Right lobe of liver (tissue), 6 donors: ENCODE results near the gene TMSB10. TPM values are rescaled to one million over a fixed set of nuclear protein-coding genes. Genes with fewer than 3 reads are reported as not detected.
A peak's percentile ranks its signal among the peaks of the same experiment; 100 is the strongest.

Source experiments
- ATAC-seq, 4 donors: fragments of 200-7000 bp; cut with Tn5 transposase; one replicate each; pipeline ENCODE4 v1.9.1; 2020; ENCODE audit warnings: mild to moderate bottlenecking in 4 of 4, moderate library complexity in 4 of 4
- DNase-seq, 3 donors: peaks; one replicate each; pipeline ENCODE4 v3.0.0-alpha.2; 2020
- H3K27ac ChIP-seq, 3 donors: fragments of 200-600 bp; one replicate each; pipeline ENCODE4 v1.8.0; 2022
- H3K27me3 ChIP-seq, 2 donors: fragments of 200-600 bp; one replicate each; pipeline ENCODE4 v1.8.0; 2022
- H3K36me3 ChIP-seq, 4 donors: fragments of 200-600 bp; sonication (generic) in 1 of 4; one replicate each; pipeline versions ENCODE4 v1.5.1 to v1.8.0; 2017 to 2022; ENCODE audit warnings: control low read depth in 1 of 4
- H3K4me1 ChIP-seq, 4 donors: fragments of 200-600 bp; sonication (generic) in 1 of 4; one replicate each; pipeline versions ENCODE4 v1.5.1 to v1.8.0; 2017 to 2022; ENCODE audit warnings: control low read depth in 1 of 4
- H3K4me3 ChIP-seq, 3 donors: fragments of 200-600 bp; one replicate each; pipeline ENCODE4 v1.8.0; 2022
- H3K9me3 ChIP-seq, 4 donors: fragments of 200-600 bp; sonication (generic) in 1 of 4; one replicate each; pipeline versions ENCODE4 v1.5.1 to v1.8.0; 2017 to 2022; ENCODE audit warnings: control low read depth in 1 of 4
- CTCF ChIP-seq, 4 donors: fragments of 200-600 bp in 3 of 4; fragments of 450-650 bp in 1 of 4; IDR thresholded peaks; one replicate each; pipeline versions ENCODE4 v1.5.1 to v1.8.0; 2016 to 2022; ENCODE audit warnings: antibody characterized with exemption in 4 of 4, mild to moderate bottlenecking in 2 of 4
- POLR2A ChIP-seq: fragments of 450-650 bp; IDR thresholded peaks from one replicate; pipeline ENCODE4 v1.6.1; 2017; ENCODE audit warnings: antibody characterized with exemption, mild to moderate bottlenecking
- WGBS: methylation state at CpG from one replicate; pipeline ENCODE4 v1.1.6; 2018; ENCODE audit warnings: low coverage, low lambda C conversion rate; ENCODE audit not compliant: insufficient coverage; ENCODE audit errors: missing lambda C conversion rate; 5-methylcytosine and 5-hydroxymethylcytosine counted together
- intact Hi-C, 2 donors: fragments of 100-400 bp; cut with DNase I; formaldehyde crosslinking; loops; one replicate each; pipeline versions ENCODE4 v1.11.2 to v1.14.1; 2022
- total RNA-seq, 6 experiments: library from RNA; depleted of rRNA in 2 of 6; stranded (reverse); fragments of >200 nt in 2 of 6; fragmentation: NEBNext Ultra II Directional in 3 of 6; extraction: Animal tissue kit (Norgen Biotek cat#: 25700) in 3 of 6; gene quantifications; one replicate each; pipeline versions ENCODE4 v1.1.0 to v1.2.4, GENCODE V29; 2016 to 2023
- donor health status: DM: no; HTN: yes; CAD: no.
- donor health status: DM: no; HTN: no; CAD: no.
- donor health status: DM: no; HTN: no; CAD: no.
- donor health status: DM: no; HTN: yes; CAD: no.
- donor health status: DM: no; HTN: yes; CAD: no.

Gene TMSB10
- total RNA-seq, 6 experiments from 2014 or later: 77.3 to 814 (median 270) TPM

- 67% methylated on average over 1 of the region's 2 CpGs for WGBS
- no peak for ATAC-seq
- Histone ChIP-seq H3K4me3 (no peak overlapping the region), H3K27ac (no peak overlapping the region), H3K27me3 (peaks cover 0 to 3% of the 10 kb centered on the region in 2 donors), H3K9me3 (no peaks in the 10 kb centered on the region), H3K36me3 (no peaks in the 10 kb centered on the region), H3K4me1 (peaks cover 0 to 24% (median 4%) of the 10 kb centered on the region in 4 donors)
- DNase-seq: no peak
- intact Hi-C loops: loop anchor here in 1 of 2 donors (10.0 kb wide), 1 partner anchor 390 kb away; no protein-coding TSS in a partner anchor
- TF ChIP-seq CTCF (IDR thresholded peaks at IDR 0.05): no peak
- no peak for TF ChIP-seq POLR2A
Measured at GRCh38 chr2:84885111-84885510, 20.3 kb upstream of the TMSB10 start.

- 89% methylated on average over 4 of the region's 6 CpGs for WGBS
- H3K36me3 ChIP-seq: no peaks in the 10 kb centered on the region
Measured at GRCh38 chr2:84886791-84887190, 18.7 kb upstream of the TMSB10 start.

GRCh38 chr2:84888401-84889276, 16.8 kb upstream of the TMSB10 start:
- DNase-seq (no peak), ATAC-seq (peak; percentile 77 to 95 (median 90))
- no peak overlapping the region for H3K4me3 ChIP-seq
- H3K9me3 ChIP-seq: no peaks in the 10 kb centered on the region
- peaks cover 0 to 8% (median 0%) of the 10 kb centered on the region in 4 donors for H3K4me1 ChIP-seq
- no peak for TF ChIP-seq CTCF (IDR thresholded peaks at IDR 0.05)
- no peak for TF ChIP-seq POLR2A
- H3K27me3 ChIP-seq: no peaks in the 10 kb centered on the region
- 34% methylated on average over 6 of the region's 6 CpGs for WGBS
- H3K36me3 ChIP-seq: no peaks in the 10 kb centered on the region
- intact Hi-C loops: loop anchor here in 1 of 2 donors (10.0 kb wide), 1 partner anchor 394 kb away; no protein-coding TSS in a partner anchor
- peak overlapping the region in 1 of 3 donors; percentile 10 for H3K27ac ChIP-seq

More at GRCh38 chr2:84886791-84887190, 18.7 kb upstream of the TMSB10 start:
- DNase-seq (no peak), ATAC-seq (no peak)
- no peak overlapping the region for H3K27ac ChIP-seq
- no peaks in the 10 kb centered on the region for H3K9me3 ChIP-seq
- intact Hi-C loops: loop anchor here in 1 of 2 donors (10.0 kb wide), 1 partner anchor 392 kb away; no protein-coding TSS in a partner anchor
- TF ChIP-seq CTCF (IDR thresholded peaks at IDR 0.05) (no peak), POLR2A (no peak)
- H3K4me3 ChIP-seq: no peak overlapping the region
- H3K4me1 ChIP-seq: peaks cover 0 to 10% (median 0%) of the 10 kb centered on the region in 4 donors
- H3K27me3 ChIP-seq: no peaks in the 10 kb centered on the region

DNA sequence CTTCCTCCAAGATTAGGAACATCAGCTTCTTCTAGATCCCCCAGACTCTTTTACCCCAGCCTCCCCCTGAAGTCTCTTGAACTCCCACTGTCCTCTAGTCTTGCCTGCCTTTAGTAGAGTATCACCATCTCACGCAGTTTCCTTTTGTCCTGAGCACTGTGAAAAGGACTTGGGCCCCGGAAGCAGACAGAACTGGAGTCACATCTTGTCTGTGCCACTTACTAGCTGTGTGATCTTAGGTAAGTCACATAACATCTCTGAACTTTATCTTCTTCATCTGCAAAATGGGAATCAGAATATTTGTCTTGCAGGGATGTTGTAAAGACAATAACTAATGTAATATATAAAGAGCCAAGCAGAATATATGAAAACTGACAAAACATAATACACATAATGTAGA, 16.1 kb upstream of the TMSB10 start:
- H3K27me3 ChIP-seq: no peaks in the 10 kb centered on the region
- intact Hi-C loops: loop anchor here in 1 of 2 donors (10.0 kb wide), 1 partner anchor 395 kb away; no protein-coding TSS in a partner anchor
- DNase-seq (no peak), ATAC-seq (no peak)
- TF ChIP-seq POLR2A (no peak), CTCF (IDR thresholded peaks at IDR 0.05) (no peak)
- no CpG with 5 or more reads among the region's 2 CpGs for WGBS
- H3K9me3 ChIP-seq: no peaks in the 10 kb centered on the region
- no peak overlapping the region for H3K27ac ChIP-seq
- no peaks in the 10 kb centered on the region for H3K36me3 ChIP-seq
- peaks cover 0 to 12% (median 0%) of the 10 kb centered on the region in 4 donors for H3K4me1 ChIP-seq
- H3K4me3 ChIP-seq: no peak overlapping the region
